HG03342 (cell line): ENCODE data around the gene OR4C46.
"Not testable (repeated sequence)": the region's sequence is repeated elsewhere in the genome, so short reads cannot be mapped to it uniquely, and the experiment has no call there.

Source experiments
- ATAC-seq: cut with Tn5 transposase; IDR thresholded peaks from one replicate; pipeline ENCODE4 v1.9.1; 2021; ENCODE audit warnings: mild to moderate bottlenecking, moderate library complexity; ENCODE audit not compliant: unreplicated experiment

Gene OR4C46

GRCh38 chr11:54603898-54604297 lies at the start of gene OR4C46:
TSS of gene OR4C46 (minus strand) at chr11:54603998. CDS start at chr11:54603998, 0 bp downstream.
- no peak for ATAC-seq

GRCh38 chr11:54645606-54646005 lies 41.8 kb upstream of the OR4C46 start:
- ATAC-seq, result not testable (repeated sequence)

- not testable (repeated sequence) for ATAC-seq
These were observed 42.4 kb downstream of the OR4C46 start for GRCh38 chr11:54561439-54561838.

GRCh38 chr11:54558919-54559318 lies 44.9 kb downstream of the OR4C46 start:
- ATAC-seq, result no peak

GRCh38 chr11:54558407-54558806 lies 45.4 kb downstream of the OR4C46 start:
- no peak for ATAC-seq
